PC-3 (cell line): Measurements from ENCODE around the gene LSMEM2. TPM values are rescaled to one million over a fixed set of nuclear protein-coding genes. Genes with fewer than 3 reads are reported as not detected.
A peak's percentile ranks its signal among the peaks of the same experiment; 100 is the strongest.

Experiments used
- ATAC-seq: fragments of 200-7000 bp; cut with Tn5 transposase; 2 replicates; pipeline ENCODE4 v1.9.1; 2020; ENCODE audit warnings: mild to moderate bottlenecking, moderate library complexity
- BruUV-seq: library from RNA; stranded (reverse); fragments of 400-500 nt; replicated peaks from 2 replicates; lab custom pipeline; 2021; lab: Mats Ljungman, UMichigan
- CTCF ChIA-PET: fragments of 300-600 bp; sonication (Branson Sonifier 250); formaldehyde crosslinking; loops from one replicate; lab custom pipeline; 2022; ENCODE audit warnings: antibody characterized with exemption; lab: Charles Lee
- POLR2A ChIA-PET: fragments of 300-600 bp; sonication (Branson Sonifier 250); formaldehyde crosslinking; loops from one replicate; lab custom pipeline; 2022; ENCODE audit warnings: antibody characterized with exemption; ENCODE audit not compliant: unreplicated experiment; lab: Charles Lee
- DNase-seq: peaks from one replicate; pipeline ENCODE4 v3.0.0-alpha.2; 2015
- H2AFZ ChIP-seq: fragments of 300-600 bp; sonication (generic); 2 replicates; pipeline ENCODE4 v1.6.0; 2016; ENCODE audit warnings: antibody characterized with exemption, low read length
- H3F3A ChIP-seq: fragments of 300-600 bp; sonication (generic); one replicate; pipeline ENCODE4 v1.6.0; 2017; ENCODE audit warnings: antibody characterized with exemption, low read length, control low read depth, mild to moderate bottlenecking; ENCODE audit not compliant: unreplicated experiment
- H3K27ac ChIP-seq: fragments of 300-600 bp; sonication (generic); 2 replicates; pipeline ENCODE4 v1.5.1; 2016; ENCODE audit warnings: mild to moderate bottlenecking, low read length
- H3K27me3 ChIP-seq: fragments of 300-600 bp; sonication (generic); 2 replicates; pipeline ENCODE4 v1.6.1; 2016; ENCODE audit warnings: low read length, mixed read lengths
- H3K36me3 ChIP-seq: fragments of 300-600 bp; sonication (generic); 2 replicates; pipeline ENCODE4 v1.6.1; 2016; ENCODE audit warnings: low read depth, mixed run types, low read length, mixed read lengths
- H3K4me1 ChIP-seq: fragments of 300-600 bp; sonication (generic); 2 replicates; pipeline ENCODE4 v1.5.1; 2016; ENCODE audit warnings: low read length; ENCODE audit not compliant: insufficient read depth
- H3K4me2 ChIP-seq: fragments of 300-600 bp; sonication (generic); 2 replicates; pipeline ENCODE4 v1.6.0; 2016; ENCODE audit warnings: low read length
- H3K4me3 ChIP-seq: fragments of 300-600 bp; sonication (generic); 2 replicates; pipeline ENCODE4 v1.5.1; 2016; ENCODE audit warnings: mild to moderate bottlenecking, low read length, mixed read lengths
- H3K79me2 ChIP-seq: fragments of 300-600 bp; sonication (generic); 2 replicates; pipeline ENCODE4 v1.6.1; 2017; ENCODE audit warnings: low read length, mixed read lengths
- H3K9ac ChIP-seq: fragments of 300-600 bp; sonication (generic); 2 replicates; pipeline ENCODE4 v1.6.0; 2016; ENCODE audit warnings: mild to moderate bottlenecking, low read length
- H3K9me2 ChIP-seq: fragments of 300-600 bp; sonication (generic); replicated peaks from 2 replicates; pipeline ENCODE4 v1.6.1; 2016; ENCODE audit warnings: mixed run types, low read length, mixed read lengths
- H3K9me3 ChIP-seq: fragments of 300-600 bp; sonication (generic); 2 replicates; pipeline ENCODE4 v1.6.1; 2016; ENCODE audit warnings: low read length, mixed read lengths
- H4K20me1 ChIP-seq: fragments of 300-600 bp; sonication (generic); 2 replicates; pipeline ENCODE4 v1.6.1; 2016; ENCODE audit warnings: low read length, mixed read lengths
- EZH2 ChIP-seq: fragments of 300-600 bp; sonication (generic); IDR thresholded peaks from one replicate; pipeline ENCODE4 v1.6.1; 2017; ENCODE audit warnings: antibody characterized with exemption, mild to moderate bottlenecking, low read length; ENCODE audit not compliant: unreplicated experiment
- EZH2phosphoT487 ChIP-seq: fragments of 300-600 bp; sonication (generic); IDR thresholded peaks from 2 replicates; pipeline ENCODE4 v1.6.1; 2018; ENCODE audit warnings: mild to moderate bottlenecking, antibody characterized with exemption, low read length, borderline replicate concordance
- intact Hi-C: fragments of 100-400 bp; cut with micrococcal nuclease; formaldehyde crosslinking; loops from 2 replicates; pipeline ENCODE4 v1.9.0; 2023
- total RNA-seq: library from RNA; depleted of rRNA; stranded (reverse); fragments of >200 nt; gene quantifications from 2 replicates; pipeline ENCODE4 v1.2.3, GENCODE V29; 2014
- TF ChIP-seq, protein P1 (sequence below): fragments of 300-600 bp; sonication (generic); conservative IDR thresholded peaks from 2 replicates; pipeline ENCODE4 v1.5.1; 2017; ENCODE audit warnings: antibody characterized with exemption, low read depth, mild to moderate bottlenecking, low read length

Gene LSMEM2
- total RNA-seq, 1 experiment from 2014 or later: not detected

DNA sequence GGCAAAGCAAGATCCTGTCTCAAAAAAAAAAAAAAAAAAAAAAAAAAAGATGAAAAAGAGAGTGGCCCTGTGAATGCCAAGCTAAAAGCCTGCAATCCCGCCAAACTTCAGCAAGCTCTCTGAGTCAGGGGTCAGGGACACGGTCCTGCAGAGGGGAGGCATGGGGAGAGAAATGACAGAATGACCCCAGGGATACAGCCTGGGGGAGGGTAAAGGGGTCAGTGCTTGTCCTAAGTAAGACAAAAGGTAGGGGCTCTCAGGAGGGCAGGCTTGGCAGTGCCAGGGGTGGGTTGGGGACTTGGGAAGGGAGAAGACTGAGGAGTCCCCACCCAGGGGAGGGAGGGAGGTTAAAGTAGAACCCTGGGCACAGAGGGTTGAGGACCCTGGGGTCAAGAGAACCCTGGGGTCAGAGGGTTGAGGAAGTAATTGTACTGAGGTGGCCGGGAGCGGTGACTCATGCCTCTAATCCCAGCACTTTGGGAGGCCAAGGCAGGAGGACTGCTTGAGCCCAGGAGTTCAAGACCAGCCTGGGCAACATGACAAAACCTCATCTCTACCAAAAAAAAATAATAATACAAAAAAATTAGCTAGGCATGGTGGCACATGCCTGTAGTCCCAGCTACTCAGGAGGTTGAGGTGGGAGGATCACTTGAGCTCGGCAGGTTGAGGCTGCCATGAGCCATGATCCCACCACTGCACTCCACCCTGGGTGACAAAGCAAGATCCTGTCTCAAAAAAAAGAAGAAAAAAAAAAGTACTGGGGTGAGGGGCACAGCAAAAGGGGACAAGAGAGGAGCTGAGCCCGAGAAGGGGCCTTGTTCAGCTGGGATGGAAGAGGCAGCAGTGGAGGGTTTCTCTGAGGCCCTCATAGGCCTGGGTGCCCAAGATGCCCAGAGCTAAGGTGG lies 15.2 kb upstream of the LSMEM2 start:
- Histone ChIP-seq H3F3A (no peaks in the 10 kb centered on the region), H3K4me3 (no peak overlapping the region), H2AFZ (no peak overlapping the region), H3K27ac (peak overlapping the region; percentile 52; the same call in 1 of the 2 replicates), H3K4me1 (peaks cover 38% of the 10 kb centered on the region), H3K4me2 (peak overlapping the region; percentile 15), H3K9me2 (no peaks in the 10 kb centered on the region), H3K9ac (0 out of 2 replicates have a peak overlapping the region, but pooled peaks have one; percentile 4), H3K36me3 (no peaks in the 10 kb centered on the region), H3K9me3 (no peaks in the 10 kb centered on the region), H3K79me2 (no peaks in the 10 kb centered on the region), H3K27me3 (no peaks in the 10 kb centered on the region), H4K20me1 (no peaks in the 10 kb centered on the region)
- DNase-seq (no peak), ATAC-seq (no peak)
- POLR2A ChIA-PET: no interaction called here
- intact Hi-C loops: no loop called here
- TF ChIP-seq, protein P1, sequence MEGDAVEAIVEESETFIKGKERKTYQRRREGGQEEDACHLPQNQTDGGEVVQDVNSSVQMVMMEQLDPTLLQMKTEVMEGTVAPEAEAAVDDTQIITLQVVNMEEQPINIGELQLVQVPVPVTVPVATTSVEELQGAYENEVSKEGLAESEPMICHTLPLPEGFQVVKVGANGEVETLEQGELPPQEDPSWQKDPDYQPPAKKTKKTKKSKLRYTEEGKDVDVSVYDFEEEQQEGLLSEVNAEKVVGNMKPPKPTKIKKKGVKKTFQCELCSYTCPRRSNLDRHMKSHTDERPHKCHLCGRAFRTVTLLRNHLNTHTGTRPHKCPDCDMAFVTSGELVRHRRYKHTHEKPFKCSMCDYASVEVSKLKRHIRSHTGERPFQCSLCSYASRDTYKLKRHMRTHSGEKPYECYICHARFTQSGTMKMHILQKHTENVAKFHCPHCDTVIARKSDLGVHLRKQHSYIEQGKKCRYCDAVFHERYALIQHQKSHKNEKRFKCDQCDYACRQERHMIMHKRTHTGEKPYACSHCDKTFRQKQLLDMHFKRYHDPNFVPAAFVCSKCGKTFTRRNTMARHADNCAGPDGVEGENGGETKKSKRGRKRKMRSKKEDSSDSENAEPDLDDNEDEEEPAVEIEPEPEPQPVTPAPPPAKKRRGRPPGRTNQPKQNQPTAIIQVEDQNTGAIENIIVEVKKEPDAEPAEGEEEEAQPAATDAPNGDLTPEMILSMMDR: no peak
- TF ChIP-seq EZH2phosphoT487 (no peak), EZH2 (no peak)
- BruUV-seq: no TSS peak
- CTCF ChIA-PET: interaction anchor here (0.6 to 1.1 kb wide), 4 partner anchors 17 to 69 kb away, joined by 3 to 8 read pairs (median 6); no protein-coding TSS in a partner anchor

DNA sequence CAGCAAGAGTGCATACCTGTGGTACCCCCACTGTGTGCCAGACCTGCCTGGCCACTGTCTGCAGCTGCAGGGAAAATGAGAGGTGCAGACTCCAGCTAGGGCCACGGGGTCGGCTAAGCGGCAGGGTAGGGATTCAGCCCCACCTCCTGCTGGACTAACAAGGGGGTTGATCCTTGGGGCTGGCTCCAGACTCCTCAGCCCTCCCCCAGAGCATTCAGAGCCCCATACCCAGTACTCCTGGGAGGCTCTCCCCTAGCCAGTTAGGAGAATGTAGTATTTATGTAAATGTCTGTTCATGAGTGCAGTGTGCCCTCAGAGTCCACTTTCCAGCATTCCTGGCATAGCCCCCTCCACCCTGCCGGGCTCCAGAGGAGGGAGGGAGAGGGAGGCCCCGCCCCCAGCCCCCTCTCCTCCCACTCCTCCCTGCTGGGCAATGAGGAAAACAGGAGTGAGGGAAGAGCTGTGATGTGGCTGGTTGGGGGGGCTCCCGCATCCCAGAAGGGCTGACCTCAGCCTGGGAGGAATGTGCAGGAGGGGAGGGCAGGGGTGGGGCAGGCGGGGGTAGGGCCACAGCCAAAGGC lies 14.4 kb upstream of the LSMEM2 start:
- POLR2A ChIA-PET: interaction anchor here (0.6 kb wide), 1 partner anchor 31 kb away, joined by 9 read pairs; no protein-coding TSS in a partner anchor
- peaks cover 46% of the 10 kb centered on the region for H3K4me1 ChIP-seq
- no TSS peak for BruUV-seq
- no peaks in the 10 kb centered on the region for H4K20me1 ChIP-seq
- no peaks in the 10 kb centered on the region for H3K79me2 ChIP-seq
- no peaks in the 10 kb centered on the region for H3K36me3 ChIP-seq
- H3K9ac ChIP-seq: 0 out of 2 replicates have a peak overlapping the region, but pooled peaks have one; percentile 14
- H3K4me2 ChIP-seq: peak overlapping the region; percentile 15
- H3K27me3 ChIP-seq: no peaks in the 10 kb centered on the region
- no peaks in the 10 kb centered on the region for H3F3A ChIP-seq
- TF ChIP-seq, protein P1: no peak
- TF ChIP-seq EZH2phosphoT487: no peak
- no peak for TF ChIP-seq EZH2
- H2AFZ ChIP-seq: no peak overlapping the region
- intact Hi-C loops: no loop called here
- no peaks in the 10 kb centered on the region for H3K9me2 ChIP-seq
- H3K27ac ChIP-seq: peak overlapping the region; percentile 52
- CTCF ChIA-PET: interaction anchor here (0.6 to 1.1 kb wide), 4 partner anchors 29 to 70 kb away, joined by 3 to 8 read pairs (median 4); partner anchors contain the start of gene GNAI2
- DNase-seq: peak; percentile 74
- no peaks in the 10 kb centered on the region for H3K9me3 ChIP-seq
- H3K4me3 ChIP-seq: no peak overlapping the region
- ATAC-seq: peak; percentile 8
